Mesangial cell (primary cell): ENCODE measurements around the gene BAK1. TPM values are rescaled to one million over a fixed set of nuclear protein-coding genes. Genes with fewer than 3 reads are reported as not detected.

Experiments
- total RNA-seq: library from RNA; depleted of rRNA; stranded (reverse); fragments of >200 nt; gene quantifications from 2 replicates; pipeline ENCODE4 v1.2.3, GENCODE V29; 2015

The BAK1 gene
- total RNA-seq = 20.8 and 25.3 TPM in 2 replicates

GRCh38 chr6:33579828-33580714 is at the start of gene BAK1:
Gene BAK1, minus strand, starts transcription at chr6:33580276. Its CDS starts 2,672 bp downstream, at chr6:33577604.

GRCh38 chr6:33620856-33621710 is 41.0 kb upstream of the BAK1 start, which contains the start of gene ITPR3:
Gene ITPR3, plus strand, starts transcription at chr6:33621322. Its CDS starts 281 bp downstream, at chr6:33621603.

Other genes with a start within 250 kb of the BAK1 start
- 9.0 and 126 TPM in 2 replicates for gene KIFC1, start 188.5 kb downstream of the BAK1 start, total RNA-seq
- 22.3 and 28.0 TPM in 2 replicates for gene PHF1, start 169.3 kb downstream of the BAK1 start, total RNA-seq
- 267 and 351 TPM in 2 replicates for gene CUTA, start 162.2 kb downstream of the BAK1 start, total RNA-seq
- 2.3 and 8.4 TPM in 2 replicates for gene SYNGAP1, start 160.2 kb downstream of the BAK1 start, total RNA-seq
- 6.0 and 7.1 TPM in 2 replicates for gene ZBTB9, start 125.7 kb downstream of the BAK1 start, total RNA-seq
- gene ITPR3, start 41.0 kb upstream of the BAK1 start, total RNA-seq = 72.2 and 91.1 TPM in 2 replicates
- 26.7 and 50.4 TPM in 2 replicates for gene UQCC2, start 131.4 kb upstream of the BAK1 start, total RNA-seq
- gene IP6K3, start 166.6 kb upstream of the BAK1 start, total RNA-seq = 0.98 and 8.2 TPM in 2 replicates
- gene LEMD2, start 208.9 kb upstream of the BAK1 start, total RNA-seq = 48.2 and 59.3 TPM in 2 replicates
- gene MLN, start 223.7 kb upstream of the BAK1 start, total RNA-seq = not detected in 2 replicates